Common myeloid progenitor, CD34-positive (primary cell): ENCODE data around the gene WHAMM.
A peak's percentile ranks its signal among the peaks of the same experiment; 100 is the strongest.

ENCODE experiments used
- CTCF ChIA-PET: fragments of 350-600 bp; sonication (Branson Sonifier 250); formaldehyde crosslinking; loops from one replicate; lab custom pipeline; 2021; ENCODE audit warnings: antibody characterized with exemption; lab: Charles Lee
- POLR2A ChIA-PET: fragments of 350-600 bp; sonication (Branson Sonifier 250); formaldehyde crosslinking; loops from one replicate; lab custom pipeline; 2021; ENCODE audit warnings: antibody characterized with exemption; lab: Charles Lee
- DNase-seq, 3 donors: peaks; one replicate each; pipeline versions ENCODE4 v3.0.0 to v3.0.0-alpha.2; 2013
- H3K27ac ChIP-seq, 2 experiments: 1 replicate in 1 of 2; 2 replicates in 1 of 2; pipeline ENCODE4 v1.7.0; 2013; ENCODE audit warnings: inconsistent platforms in 2 of 2, low read length in 2 of 2, mild to moderate bottlenecking in 2 of 2, low read depth in 1 of 2, moderate library complexity in 1 of 2; ENCODE audit not compliant: severe bottlenecking in 2 of 2, insufficient read depth in 1 of 2, poor library complexity in 1 of 2
- H3K27me3 ChIP-seq, 5 experiments: replicated peaks in 2 of 5; 1 replicate in 3 of 5; 2 replicates in 2 of 5; pipeline versions ENCODE4 v1.6.1 to v1.7.0; 2013; ENCODE audit warnings: low read length in 4 of 5, mild to moderate bottlenecking in 2 of 5, moderate library complexity in 2 of 5, inconsistent platforms in 1 of 5; ENCODE audit not compliant: insufficient read depth in 5 of 5, control insufficient read depth in 4 of 5
- H3K36me3 ChIP-seq, 4 experiments: 1 replicate in 2 of 4; 2 replicates in 2 of 4; pipeline versions ENCODE4 v1.6.1 to v1.7.0; 2013; ENCODE audit warnings: low read length in 3 of 4, control low read depth in 1 of 4, mild to moderate bottlenecking in 1 of 4; ENCODE audit not compliant: control insufficient read depth in 4 of 4, insufficient read depth in 4 of 4
- H3K4me1 ChIP-seq, 4 experiments: 1 replicate in 3 of 4; 2 replicates in 1 of 4; pipeline versions ENCODE4 v1.6.1 to v1.7.1; 2013; ENCODE audit warnings: low read length in 3 of 4, mild to moderate bottlenecking in 3 of 4, control low read depth in 1 of 4, inconsistent platforms in 1 of 4, moderate library complexity in 1 of 4; ENCODE audit not compliant: control insufficient read depth in 4 of 4, insufficient read depth in 4 of 4; ENCODE audit errors: control extremely low read depth in 1 of 4
- H3K4me3 ChIP-seq, 7 experiments: 1 replicate in 4 of 7; 2 replicates in 3 of 7; pipeline versions ENCODE4 v1.5.1 to v1.7.0; 2013; ENCODE audit warnings: mild to moderate bottlenecking in 7 of 7, low read length in 6 of 7, moderate library complexity in 6 of 7, inconsistent platforms in 2 of 7, low read depth in 2 of 7, control low read depth in 1 of 7; ENCODE audit not compliant: insufficient read depth in 4 of 7, control insufficient read depth in 1 of 7; ENCODE audit errors: extremely low read depth in 1 of 7
- H3K9me3 ChIP-seq, 5 experiments: 1 replicate in 4 of 5; 2 replicates in 1 of 5; pipeline versions ENCODE4 v1.6.1 to v1.7.1; 2013; ENCODE audit warnings: low read length in 4 of 5, mild to moderate bottlenecking in 2 of 5, inconsistent platforms in 1 of 5, low read depth in 1 of 5, moderate library complexity in 1 of 5; ENCODE audit not compliant: control insufficient read depth in 4 of 5, insufficient read depth in 2 of 5; ENCODE audit errors: control extremely low read depth in 1 of 5
- WGBS: methylation state at CpG from one replicate; pipeline ENCODE4 v1.1.5; 2013; ENCODE audit not compliant: insufficient coverage; 5-methylcytosine and 5-hydroxymethylcytosine counted together

The WHAMM gene

DNA sequence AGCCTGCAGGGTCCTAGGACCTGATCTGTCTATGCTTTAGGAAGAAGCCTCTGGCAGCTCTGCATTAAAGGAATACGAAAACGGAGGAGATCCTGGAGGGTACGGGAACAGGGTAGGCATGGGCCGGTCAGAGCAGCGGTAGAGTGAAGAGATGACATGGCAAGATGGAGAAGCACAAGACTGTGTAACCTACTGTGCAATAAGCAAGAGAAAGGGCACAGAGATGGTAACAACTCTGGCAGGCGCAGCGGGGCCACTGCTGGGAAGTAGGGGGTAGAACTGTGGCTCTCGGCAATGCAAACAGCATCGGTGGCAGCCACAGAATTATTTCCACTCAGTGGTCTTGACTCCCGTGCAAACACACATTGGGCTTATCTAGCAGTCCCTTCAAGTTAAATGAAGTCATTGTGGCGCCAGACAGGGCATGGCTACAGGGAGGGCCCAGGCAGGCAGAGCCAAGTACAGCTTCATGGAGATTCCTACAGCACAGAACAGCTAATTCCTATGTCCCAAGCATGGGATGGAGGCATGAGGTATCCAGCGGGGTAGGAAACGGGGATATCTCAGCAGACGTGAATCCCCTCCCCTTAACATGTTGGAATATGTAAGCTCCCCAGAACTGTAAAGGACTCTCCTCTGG is 28.8 kb downstream of the WHAMM start:
- Histone ChIP-seq H3K27ac (no peak overlapping the region), H3K27me3 (no peaks in the 10 kb centered on the region), H3K4me1 (peaks cover 0 to 4% (median 2%) of the 10 kb centered on the region in 4 experiments), H3K9me3 (peaks cover 0 to 3% (median 0%) of the 10 kb centered on the region in 5 experiments), H3K36me3 (peaks cover 7 to 50% (median 33%) of the 10 kb centered on the region in 4 experiments), H3K4me3 (no peak overlapping the region)
- 95% methylated on average over 11 of the region's 14 CpGs for WGBS
- ChIA-PET POLR2A (no interaction called here), CTCF (interaction anchor here (0.9 to 1.3 kb wide), 4 partner anchors 11 to 162 kb away, joined by 3 to 8 read pairs (median 4); no protein-coding TSS in a partner anchor)
- no peak for DNase-seq

DNA sequence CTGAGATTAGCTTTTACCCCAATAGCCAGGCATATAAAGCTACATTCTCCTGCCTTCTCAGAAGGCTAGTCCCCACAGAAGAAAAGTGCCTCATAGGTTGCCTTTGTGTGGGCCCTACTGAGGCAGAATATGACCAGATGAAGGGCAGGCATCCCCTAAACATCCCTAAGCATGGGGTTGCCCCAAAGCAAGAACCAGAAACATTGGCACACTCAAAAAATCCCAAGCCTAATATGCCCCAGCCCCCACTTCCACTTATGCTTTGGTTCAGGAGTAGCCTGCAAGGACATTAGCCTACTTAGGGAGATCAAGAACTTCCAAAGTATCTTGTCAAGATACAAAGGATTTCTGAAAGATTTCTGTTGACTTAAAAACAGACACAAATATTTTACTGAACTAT is 29.7 kb downstream of the WHAMM start:
- H3K9me3 ChIP-seq = peaks cover 0 to 3% (median 0%) of the 10 kb centered on the region in 5 experiments
- no peak for DNase-seq
- H3K27ac ChIP-seq = no peak overlapping the region
- ChIA-PET CTCF (interaction anchor here (0.9 to 1.3 kb wide), 3 partner anchors 10 to 161 kb away, joined by 3 to 8 read pairs (median 3); no protein-coding TSS in a partner anchor), POLR2A (no interaction called here)
- H3K4me1 ChIP-seq = peaks cover 0 to 5% (median 3%) of the 10 kb centered on the region in 4 experiments
- H3K36me3 ChIP-seq = peaks cover 7 to 43% (median 30%) of the 10 kb centered on the region in 4 experiments
- H3K4me3 ChIP-seq = no peak overlapping the region
- no peaks in the 10 kb centered on the region for H3K27me3 ChIP-seq

DNA sequence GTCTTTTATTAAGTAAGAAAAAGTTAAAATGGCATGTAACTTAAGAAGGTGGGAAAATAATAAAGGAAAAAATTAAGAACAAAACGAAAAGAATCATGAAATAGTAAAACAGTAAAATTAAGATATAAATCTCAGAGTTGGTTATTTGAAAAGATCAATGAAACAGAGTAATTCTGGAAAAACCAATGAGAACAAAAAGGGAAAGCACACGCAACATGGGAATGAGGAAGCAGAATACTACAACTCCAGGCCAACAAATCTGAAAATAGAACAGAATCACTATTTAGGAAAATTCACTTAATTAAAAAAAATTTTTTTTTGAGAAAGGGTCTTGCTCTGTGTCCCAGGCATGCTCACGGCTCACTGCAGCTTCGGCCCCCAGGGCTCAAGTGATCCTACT is 30.7 kb downstream of the WHAMM start:
- CTCF ChIA-PET = no interaction called here

DNA sequence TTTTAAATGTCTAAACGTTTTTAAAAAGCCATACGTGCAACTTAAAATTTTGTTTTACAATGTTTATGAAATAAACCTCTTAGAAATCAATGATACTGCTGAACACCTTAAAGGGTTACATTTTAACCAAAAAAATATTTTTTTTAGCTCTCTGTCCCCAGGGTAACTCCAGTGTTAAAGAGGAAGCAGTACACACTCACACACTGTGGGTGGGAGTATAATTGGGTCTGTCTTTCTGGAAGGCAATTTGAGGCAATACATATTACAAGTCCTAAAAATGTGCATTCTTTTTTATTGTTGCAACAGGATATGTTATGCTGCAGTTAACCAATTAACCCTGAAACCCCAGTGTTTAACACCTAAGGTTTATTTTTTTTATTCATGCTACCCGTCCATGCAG is 34.1 kb downstream of the WHAMM start:
- peaks cover 0 to 1% (median 0%) of the 10 kb centered on the region in 4 experiments for H3K36me3 ChIP-seq
- H3K4me1 ChIP-seq = peaks cover 4 to 20% (median 13%) of the 10 kb centered on the region in 4 experiments
- WGBS = 100% methylated on average over 1 of the region's 3 CpGs
- ChIA-PET CTCF (interaction anchor here (0.9 kb wide), 1 partner anchor 157 kb away, joined by 4 read pairs; no protein-coding TSS in a partner anchor), POLR2A (no interaction called here)
- no peak overlapping the region for H3K4me3 ChIP-seq
- no peak overlapping the region for H3K27ac ChIP-seq
- no peaks in the 10 kb centered on the region for H3K27me3 ChIP-seq
- H3K9me3 ChIP-seq = peaks cover 0 to 3% (median 0%) of the 10 kb centered on the region in 5 experiments
- peak in 2 of 3 donors; percentile 53 to 64 for DNase-seq

More for the DNA sequence above, 30.7 kb downstream of the WHAMM start:
- Histone ChIP-seq H3K27ac (no peak overlapping the region), H3K27me3 (no peaks in the 10 kb centered on the region), H3K4me3 (no peak overlapping the region), H3K9me3 (peaks cover 0 to 3% (median 0%) of the 10 kb centered on the region in 5 experiments), H3K4me1 (peaks cover under 1 to 12% (median 9%) of the 10 kb centered on the region in 4 experiments), H3K36me3 (peaks cover 5 to 35% (median 23%) of the 10 kb centered on the region in 4 experiments)
- WGBS = 100% methylated on average over 1 of the region's 4 CpGs
- POLR2A ChIA-PET = no interaction called here
- no peak for DNase-seq

DNA sequence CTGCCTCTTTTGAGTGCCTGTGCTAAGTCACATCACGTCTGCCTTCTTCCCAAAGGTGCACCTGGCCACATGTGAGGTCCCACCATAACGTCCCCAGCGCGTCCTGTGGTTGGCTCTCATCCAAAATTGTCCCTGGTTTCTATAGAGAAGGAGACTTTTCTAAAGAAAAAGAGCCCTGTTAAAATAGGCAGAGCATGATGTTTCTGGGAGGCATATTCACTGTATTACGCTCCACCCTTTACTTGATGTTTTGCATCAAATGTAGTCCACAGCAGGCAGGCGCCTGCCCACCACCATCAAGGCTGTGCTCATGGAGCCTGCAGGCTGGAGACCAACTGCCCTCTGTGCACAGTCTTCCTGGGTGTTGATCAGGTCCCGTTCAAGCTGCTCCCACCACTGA is 36.3 kb downstream of the WHAMM start:
- CTCF ChIA-PET = interaction anchor here (1.6 kb wide), 1 partner anchor 154 kb away, joined by 4 read pairs; no protein-coding TSS in a partner anchor
- WGBS = 80% methylated on average over 7 of the region's 7 CpGs
- no peak for DNase-seq
- H3K27me3 ChIP-seq = no peaks in the 10 kb centered on the region
- no peaks in the 10 kb centered on the region for H3K36me3 ChIP-seq
- H3K27ac ChIP-seq = no peak overlapping the region
- POLR2A ChIA-PET = interaction anchor here (1.4 kb wide), 1 partner anchor 10 kb away, joined by 4 read pairs; no protein-coding TSS in a partner anchor
- H3K4me3 ChIP-seq = no peak overlapping the region
- H3K4me1 ChIP-seq = peaks cover 4 to 35% (median 28%) of the 10 kb centered on the region in 4 experiments
- H3K9me3 ChIP-seq = no peaks in the 10 kb centered on the region

DNA sequence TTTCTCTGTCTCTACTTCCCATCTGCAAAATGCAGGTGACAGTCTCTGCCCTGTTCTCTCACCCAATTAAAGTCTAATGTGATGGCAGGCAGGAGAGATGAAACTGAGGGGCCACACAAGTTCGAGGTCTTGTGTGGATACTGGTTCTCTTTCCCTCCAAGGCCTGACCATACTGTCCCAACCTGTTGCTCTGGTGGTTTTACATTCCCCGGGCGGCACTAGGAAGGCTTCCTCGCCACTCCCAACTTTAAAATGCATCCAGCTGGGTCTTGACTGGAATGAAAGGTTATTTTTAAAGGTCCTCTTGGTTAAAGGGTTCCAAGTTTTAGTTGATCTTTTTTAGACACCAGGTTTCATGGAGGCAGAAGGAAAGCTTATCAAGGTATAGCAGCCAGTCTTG is 37.2 kb downstream of the WHAMM start:
- 100% methylated on average over 4 of the region's 4 CpGs for WGBS

DNA sequence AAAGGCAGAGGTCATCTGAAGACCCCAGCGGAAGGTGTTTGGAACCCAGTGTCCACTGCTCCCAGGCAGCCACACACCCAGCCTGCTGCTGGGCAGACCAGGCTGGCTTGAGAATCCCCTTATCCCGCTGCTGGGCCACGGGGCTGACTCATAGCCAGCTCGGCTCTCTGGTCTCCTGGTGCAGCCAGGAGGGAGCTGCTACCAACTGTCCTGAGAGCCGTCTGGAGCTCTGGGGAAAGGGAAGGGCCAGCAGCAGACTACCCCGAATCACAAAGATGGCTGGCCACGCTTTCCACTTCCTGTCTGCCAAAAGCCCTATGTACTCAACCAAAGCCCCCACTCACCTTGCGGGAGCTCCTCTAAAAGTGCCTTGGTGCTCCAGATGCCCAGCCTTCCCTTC is 38.3 kb downstream of the WHAMM start:
- no peak overlapping the region for H3K4me3 ChIP-seq
- peaks cover 8 to 45% (median 37%) of the 10 kb centered on the region in 4 experiments for H3K4me1 ChIP-seq
- no peaks in the 10 kb centered on the region for H3K9me3 ChIP-seq
- 84% methylated on average over 7 of the region's 8 CpGs for WGBS
- no peak for DNase-seq
- peaks cover 0 to 2% (median 0%) of the 10 kb centered on the region in 4 experiments for H3K36me3 ChIP-seq
- no peak overlapping the region for H3K27ac ChIP-seq
- ChIA-PET CTCF (interaction anchor here (0.6 to 5.9 kb wide), 4 partner anchors 15 to 154 kb away, joined by 3 to 71 read pairs (median 6); no protein-coding TSS in a partner anchor), POLR2A (no interaction called here)
- no peaks in the 10 kb centered on the region for H3K27me3 ChIP-seq

More for the DNA sequence above, 37.2 kb downstream of the WHAMM start:
- Histone ChIP-seq H3K27ac (no peak overlapping the region), H3K27me3 (no peaks in the 10 kb centered on the region), H3K36me3 (no peaks in the 10 kb centered on the region), H3K4me1 (peaks cover 4 to 35% (median 29%) of the 10 kb centered on the region in 4 experiments), H3K9me3 (no peaks in the 10 kb centered on the region), H3K4me3 (no peak overlapping the region)
- ChIA-PET POLR2A (no interaction called here), CTCF (interaction anchor here (0.9 to 5.9 kb wide), 3 partner anchors 14 to 155 kb away, joined by 3 to 71 read pairs (median 9); no protein-coding TSS in a partner anchor)
- no peak for DNase-seq
